Kidney (tissue), 14 donors: ENCODE data around the gene STIM2. TPM values are rescaled to one million over a fixed set of nuclear protein-coding genes. Genes with fewer than 3 reads are reported as not detected.

Experiments
- DNase-seq, 5 donors: peaks; one replicate each; pipeline ENCODE4 v3.0.0-alpha.2; 2013 to 2020
- FAIRE-seq: peaks from 2 replicates; lab custom pipeline; 2012; peaks lifted over from hg19 to GRCh38; lab: Jason Lieb, UNC
- H3K27ac ChIP-seq, 2 donors: one replicate each; pipeline ENCODE4 v1.7.0; 2013; ENCODE audit warnings: low read depth in 2 of 2, low read length in 2 of 2, inconsistent platforms in 1 of 2
- H3K27me3 ChIP-seq: one replicate; pipeline ENCODE4 v1.7.1; 2013; ENCODE audit warnings: low read length, inconsistent platforms; ENCODE audit not compliant: control insufficient read depth, insufficient read depth
- H3K36me3 ChIP-seq, 3 donors: one replicate each; pipeline versions ENCODE4 v1.7.0 to v1.7.1; 2013; ENCODE audit warnings: low read length in 3 of 3, control low read depth in 1 of 3, inconsistent platforms in 1 of 3; ENCODE audit not compliant: insufficient read depth in 3 of 3, control insufficient read depth in 2 of 3
- H3K4me1 ChIP-seq, 3 donors: one replicate each; pipeline versions ENCODE4 v1.7.0 to v1.7.1; 2013; ENCODE audit warnings: low read length in 3 of 3, inconsistent platforms in 1 of 3, low read depth in 1 of 3; ENCODE audit not compliant: control insufficient read depth in 2 of 3, insufficient read depth in 2 of 3
- H3K4me3 ChIP-seq, 3 donors: one replicate each; pipeline versions ENCODE4 v1.7.0 to v1.8.1; 2013; ENCODE audit warnings: low read length in 3 of 3, control low read depth in 1 of 3, inconsistent platforms in 1 of 3
- H3K9ac ChIP-seq, 3 donors: one replicate each; pipeline versions ENCODE4 v1.7.0 to v1.7.1; 2013; ENCODE audit warnings: low read length in 3 of 3, control low read depth in 1 of 3, inconsistent platforms in 1 of 3
- H3K9me3 ChIP-seq, 3 donors: one replicate each; pipeline versions ENCODE4 v1.7.0 to v1.7.1; 2013; ENCODE audit warnings: low read length in 3 of 3, control low read depth in 1 of 3, inconsistent platforms in 1 of 3; ENCODE audit not compliant: control insufficient read depth in 2 of 3, insufficient read depth in 1 of 3
- intact Hi-C: fragments of 100-400 bp; cut with DNase I; formaldehyde crosslinking; loops from one replicate; pipeline ENCODE4 v1.11.1; 2022
- polyA plus RNA-seq: library from polyadenylated mRNA; stranded (reverse); fragments of 350-450 nt; fragmentation: Illumina TruSeq; extraction: RNeasy Lipid Tissue Mini Kit (QIAGEN cat#74804); gene quantifications from one replicate; pipeline ENCODE4 v1.2.3, GENCODE V29; 2014; ENCODE audit warnings: low read depth, low replicate concordance; ENCODE audit not compliant: insufficient read depth
- total RNA-seq: library from RNA; stranded (reverse); fragmentation: NEBNext Ultra II Directional; extraction: Animal tissue kit (Norgen Biotek cat#: 25700); gene quantifications from one replicate; pipeline ENCODE4 v1.2.1, GENCODE V29; 2021
- TF ChIP-seq, protein P1 (sequence below): IDR thresholded peaks from 3 replicates; pipeline ENCODE4 v1.5.1; 2012; ENCODE audit warnings: mild to moderate bottlenecking, moderate library complexity, borderline replicate concordance; ENCODE audit not compliant: insufficient read depth; ENCODE audit errors: extremely low read depth
- donor health status: control.
- donor health status: control.
- donor health status: control.
- donor health status: control.
- donor health status: control.
- donor health status: DM: yes; HTN: yes; CAD: no.
- donor health status: Normal renal cell carcinoma (clear cell type).

Gene STIM2
- total and polyA plus RNA-seq, 2 donors from 2014 or later: 27.8 to 38.9 TPM

DNA sequence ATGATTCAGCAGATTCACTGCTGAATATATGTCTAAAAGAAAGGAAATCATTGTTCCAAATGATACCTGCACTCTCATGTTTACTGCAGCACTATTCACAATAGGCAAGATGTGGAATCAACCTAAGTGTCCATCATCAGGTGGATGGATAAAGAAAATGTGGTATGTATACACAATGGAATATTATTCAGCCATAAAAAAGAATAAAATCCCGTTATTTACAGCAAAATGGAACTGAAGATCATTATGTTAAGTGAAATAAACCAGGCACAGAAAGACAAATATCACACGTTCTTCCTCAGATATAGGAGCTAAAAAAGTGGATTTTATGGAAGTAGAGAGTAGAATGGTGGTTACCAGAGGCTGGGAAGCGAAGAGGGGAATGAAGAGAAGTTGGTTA is 130.4 kb downstream of the STIM2 start:
- no peak overlapping the region for H3K9ac ChIP-seq
- FAIRE-seq (no peak), DNase-seq (no peak)
- TF ChIP-seq, protein P1, sequence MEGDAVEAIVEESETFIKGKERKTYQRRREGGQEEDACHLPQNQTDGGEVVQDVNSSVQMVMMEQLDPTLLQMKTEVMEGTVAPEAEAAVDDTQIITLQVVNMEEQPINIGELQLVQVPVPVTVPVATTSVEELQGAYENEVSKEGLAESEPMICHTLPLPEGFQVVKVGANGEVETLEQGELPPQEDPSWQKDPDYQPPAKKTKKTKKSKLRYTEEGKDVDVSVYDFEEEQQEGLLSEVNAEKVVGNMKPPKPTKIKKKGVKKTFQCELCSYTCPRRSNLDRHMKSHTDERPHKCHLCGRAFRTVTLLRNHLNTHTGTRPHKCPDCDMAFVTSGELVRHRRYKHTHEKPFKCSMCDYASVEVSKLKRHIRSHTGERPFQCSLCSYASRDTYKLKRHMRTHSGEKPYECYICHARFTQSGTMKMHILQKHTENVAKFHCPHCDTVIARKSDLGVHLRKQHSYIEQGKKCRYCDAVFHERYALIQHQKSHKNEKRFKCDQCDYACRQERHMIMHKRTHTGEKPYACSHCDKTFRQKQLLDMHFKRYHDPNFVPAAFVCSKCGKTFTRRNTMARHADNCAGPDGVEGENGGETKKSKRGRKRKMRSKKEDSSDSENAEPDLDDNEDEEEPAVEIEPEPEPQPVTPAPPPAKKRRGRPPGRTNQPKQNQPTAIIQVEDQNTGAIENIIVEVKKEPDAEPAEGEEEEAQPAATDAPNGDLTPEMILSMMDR: no peak
- no peak overlapping the region for H3K4me3 ChIP-seq
- H3K4me1 ChIP-seq: no peaks in the 10 kb centered on the region
- no peaks in the 10 kb centered on the region for H3K27me3 ChIP-seq
- H3K9me3 ChIP-seq: no peaks in the 10 kb centered on the region
- H3K27ac ChIP-seq: no peak overlapping the region
- H3K36me3 ChIP-seq: no peaks in the 10 kb centered on the region
- intact Hi-C loops: no loop called here

DNA sequence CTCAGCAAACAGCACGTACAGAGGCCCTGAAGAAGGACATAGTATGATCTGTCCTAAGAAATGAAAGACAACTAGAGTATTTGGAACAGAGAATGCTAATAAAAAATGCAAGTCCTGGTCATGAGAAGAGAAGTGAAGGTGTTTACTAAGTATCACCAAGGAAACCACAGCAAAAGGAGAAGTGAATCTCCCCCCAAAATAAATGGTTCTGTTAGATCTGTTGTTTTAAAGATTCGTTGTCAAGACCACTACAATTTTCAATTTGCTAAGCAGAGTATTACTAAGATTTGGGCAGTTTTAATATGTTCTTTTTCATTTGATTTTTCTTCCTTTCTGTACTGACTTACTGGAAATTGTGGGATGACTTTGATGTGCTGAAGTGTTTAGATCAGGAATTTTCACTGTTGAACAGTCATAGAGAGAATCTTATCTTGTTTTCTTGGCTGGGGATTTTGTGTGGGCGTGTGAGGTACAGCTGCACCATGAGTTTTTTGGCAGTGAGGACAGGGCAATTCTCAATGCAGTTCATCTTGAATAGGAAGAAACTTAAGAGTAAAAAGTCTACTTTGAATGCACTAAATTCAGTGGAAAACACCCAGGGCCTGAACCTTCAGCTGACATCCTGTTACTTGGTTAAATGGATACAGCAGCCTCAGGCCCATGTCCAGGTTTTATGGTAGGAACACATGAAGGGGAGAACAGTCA is 132.2 kb downstream of the STIM2 start:
- intact Hi-C loops: no loop called here
- FAIRE-seq (no peak), DNase-seq (peak in 3 of 5 donors; percentile 15 to 54 (median 33))

DNA sequence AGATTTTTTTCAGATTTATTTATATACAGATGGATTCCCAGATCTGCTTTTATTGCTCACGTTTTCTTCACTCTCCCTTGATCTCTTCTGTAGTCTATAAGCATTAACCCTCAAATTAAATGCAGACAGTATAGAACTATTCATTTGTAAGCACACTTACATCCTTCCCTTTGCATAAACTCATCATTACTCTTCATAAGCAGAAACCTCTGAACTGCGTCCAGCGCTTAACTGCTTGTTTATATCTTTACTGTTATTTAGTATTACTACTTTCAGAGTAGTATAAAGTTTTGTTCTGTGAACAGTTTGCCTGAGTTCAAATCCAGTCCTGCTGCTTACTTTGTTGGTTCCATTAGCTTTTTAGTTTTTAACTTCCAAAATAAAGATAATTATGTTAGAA is 132.9 kb downstream of the STIM2 start:
- Histone ChIP-seq H3K4me3 (no peak overlapping the region), H3K27me3 (no peaks in the 10 kb centered on the region), H3K9me3 (no peaks in the 10 kb centered on the region), H3K9ac (no peak overlapping the region), H3K36me3 (no peaks in the 10 kb centered on the region), H3K27ac (no peak overlapping the region), H3K4me1 (no peaks in the 10 kb centered on the region)
- TF ChIP-seq, protein P1: no peak
- no peak for FAIRE-seq
- DNase-seq: no peak
- intact Hi-C loops: no loop called here

More for the DNA sequence above, 132.2 kb downstream of the STIM2 start:
- Histone ChIP-seq H3K9ac (no peak overlapping the region), H3K9me3 (no peaks in the 10 kb centered on the region), H3K27ac (no peak overlapping the region), H3K4me3 (no peak overlapping the region), H3K27me3 (no peaks in the 10 kb centered on the region), H3K4me1 (no peaks in the 10 kb centered on the region), H3K36me3 (no peaks in the 10 kb centered on the region)
- TF ChIP-seq, protein P1: no peak
